Adrenal gland (tissue), 5 donors: ENCODE measurements around the gene TNFRSF18.

Source experiments
- POLR2A ChIP-seq, 2 donors: fragments of 450-650 bp; IDR thresholded peaks; one replicate each; pipeline ENCODE4 v1.6.1; 2017; ENCODE audit warnings: antibody characterized with exemption in 2 of 2, mild to moderate bottlenecking in 2 of 2, moderate library complexity in 1 of 2
- TF ChIP-seq, protein P1 (sequence below), 6 experiments: fragments of 450-650 bp in 4 of 6; fragments of 200-600 bp in 2 of 6; sonication (generic) in 1 of 6; IDR thresholded peaks; 1 replicate in 5 of 6; 2 replicates in 1 of 6; pipeline versions ENCODE4 v1.5.1 to v1.8.0; 2016 to 2021; ENCODE audit warnings: antibody characterized with exemption in 6 of 6, mild to moderate bottlenecking in 2 of 6, moderate library complexity in 1 of 6
- donor health status: DM: no; HTN: no; CAD: no.

DNA sequence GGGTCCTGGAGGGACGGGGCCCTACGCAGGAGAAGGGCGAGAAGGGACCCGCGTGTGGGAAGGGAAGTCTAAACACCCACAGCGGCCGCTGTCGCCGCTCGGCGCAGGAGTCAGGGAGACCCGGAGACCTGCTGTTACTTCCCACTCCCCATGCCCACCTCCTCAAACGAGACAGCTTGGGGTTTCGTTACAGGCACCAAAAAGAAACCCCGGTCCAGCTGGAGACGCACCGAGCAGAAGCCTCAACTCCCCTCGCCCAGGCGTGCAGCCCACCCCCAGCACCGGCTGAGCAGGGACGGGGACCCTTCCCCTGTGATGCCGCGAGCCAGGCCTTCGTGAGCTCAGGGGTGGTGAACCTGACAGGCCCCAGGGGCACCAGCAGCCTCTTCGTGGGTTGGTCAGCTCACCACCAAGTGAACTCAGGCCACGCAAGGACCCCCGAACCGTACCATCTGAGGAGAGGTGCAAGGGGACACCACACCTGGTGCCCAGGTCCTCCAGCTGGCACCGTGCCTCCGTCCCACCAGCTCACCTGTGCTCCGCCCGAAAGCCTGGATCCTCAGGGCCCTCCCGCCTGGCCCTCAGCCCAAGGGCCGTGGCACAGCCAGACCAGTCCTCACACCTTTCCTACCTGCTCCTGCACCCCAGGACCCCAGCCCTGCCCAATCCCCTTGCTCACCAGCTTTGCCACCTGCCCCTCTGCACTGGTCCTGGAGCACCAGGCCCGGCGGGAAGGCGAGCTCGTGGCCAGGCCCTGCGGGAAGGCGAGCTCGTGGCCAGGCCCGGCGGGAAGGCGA, 20.4 kb upstream of the TNFRSF18 start:
- TF ChIP-seq, protein P1, sequence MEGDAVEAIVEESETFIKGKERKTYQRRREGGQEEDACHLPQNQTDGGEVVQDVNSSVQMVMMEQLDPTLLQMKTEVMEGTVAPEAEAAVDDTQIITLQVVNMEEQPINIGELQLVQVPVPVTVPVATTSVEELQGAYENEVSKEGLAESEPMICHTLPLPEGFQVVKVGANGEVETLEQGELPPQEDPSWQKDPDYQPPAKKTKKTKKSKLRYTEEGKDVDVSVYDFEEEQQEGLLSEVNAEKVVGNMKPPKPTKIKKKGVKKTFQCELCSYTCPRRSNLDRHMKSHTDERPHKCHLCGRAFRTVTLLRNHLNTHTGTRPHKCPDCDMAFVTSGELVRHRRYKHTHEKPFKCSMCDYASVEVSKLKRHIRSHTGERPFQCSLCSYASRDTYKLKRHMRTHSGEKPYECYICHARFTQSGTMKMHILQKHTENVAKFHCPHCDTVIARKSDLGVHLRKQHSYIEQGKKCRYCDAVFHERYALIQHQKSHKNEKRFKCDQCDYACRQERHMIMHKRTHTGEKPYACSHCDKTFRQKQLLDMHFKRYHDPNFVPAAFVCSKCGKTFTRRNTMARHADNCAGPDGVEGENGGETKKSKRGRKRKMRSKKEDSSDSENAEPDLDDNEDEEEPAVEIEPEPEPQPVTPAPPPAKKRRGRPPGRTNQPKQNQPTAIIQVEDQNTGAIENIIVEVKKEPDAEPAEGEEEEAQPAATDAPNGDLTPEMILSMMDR (IDR thresholded peaks at IDR 0.05), result no peak
- TF ChIP-seq POLR2A (IDR thresholded peaks at IDR 0.05), result no peak
